Activated naive CD8-positive, alpha-beta T cell treated with anti-CD3 and anti-CD28 coated beads, Interleukin-2, amount 10 ng/mL, durations not matched to agents 7 days and 5 days (primary cell): ENCODE results near the gene TCF7L2. TPM values are rescaled to one million over a fixed set of nuclear protein-coding genes. Genes with fewer than 3 reads are reported as not detected.

Experiments
- ATAC-seq: fragments of 150-1000 bp; cut with Tn5 transposase; one replicate; pipeline ENCODE4 v1.10.0; 2021; ENCODE audit warnings: low read depth, moderate library complexity
- POLR2A ChIA-PET: fragments of 350-600 bp; sonication (Branson Sonifier 250); formaldehyde crosslinking; loops from one replicate; lab custom pipeline; 2021; ENCODE audit warnings: antibody characterized with exemption; lab: Charles Lee
- DNase-seq: peaks from one replicate; pipeline ENCODE4 v3.0.0; 2021
- H3K27ac Mint-ChIP-seq: one replicate; pipeline ENCODE4 v1.8.0; 2022; ENCODE audit warnings: mild to moderate bottlenecking, mixed read lengths
- H3K27me3 Mint-ChIP-seq: one replicate; pipeline ENCODE4 v1.8.0; 2022; ENCODE audit warnings: mild to moderate bottlenecking, moderate library complexity, mixed read lengths
- H3K36me3 Mint-ChIP-seq: one replicate; pipeline ENCODE4 v1.8.0; 2021; ENCODE audit warnings: mild to moderate bottlenecking, mixed read lengths
- H3K4me1 Mint-ChIP-seq: one replicate; pipeline ENCODE4 v1.8.0; 2021; ENCODE audit warnings: mixed read lengths
- H3K4me3 Mint-ChIP-seq: one replicate; pipeline ENCODE4 v1.8.0; 2022; ENCODE audit warnings: mild to moderate bottlenecking, moderate library complexity, mixed read lengths
- H3K9me3 Mint-ChIP-seq: one replicate; pipeline ENCODE4 v1.8.0; 2021; ENCODE audit warnings: mixed read lengths
- total RNA-seq, 2 experiments: library from RNA; stranded (reverse); gene quantifications; one replicate each; pipeline ENCODE4 v1.2.3, GENCODE V29; 2021

TCF7L2 gene
- total RNA-seq, 2 experiments from 2014 or later = 1.9 to 2.2 TPM

GRCh38 chr10:113165673-113166072 is 215.6 kb downstream of the TCF7L2 start:
- Mint-ChIP-seq H3K4me1 (peaks cover 6% of the 10 kb centered on the region), H3K27me3 (no peaks in the 10 kb centered on the region), H3K36me3 (no peaks in the 10 kb centered on the region), H3K9me3 (no peaks in the 10 kb centered on the region), H3K4me3 (no peak overlapping the region), H3K27ac (no peak overlapping the region)
- DNase-seq (no peak), ATAC-seq (no peak)
- POLR2A ChIA-PET = no interaction called here

GRCh38 chr10:113167702-113168101 is 217.7 kb downstream of the TCF7L2 start:
- DNase-seq = no peak
- no peak overlapping the region for H3K4me3 Mint-ChIP-seq
- no peaks in the 10 kb centered on the region for H3K27me3 Mint-ChIP-seq
- ATAC-seq = no peak
- POLR2A ChIA-PET = no interaction called here
- no peaks in the 10 kb centered on the region for H3K9me3 Mint-ChIP-seq
- H3K4me1 Mint-ChIP-seq = peaks cover 6% of the 10 kb centered on the region
- no peaks in the 10 kb centered on the region for H3K36me3 Mint-ChIP-seq
- H3K27ac Mint-ChIP-seq = no peak overlapping the region

DNA sequence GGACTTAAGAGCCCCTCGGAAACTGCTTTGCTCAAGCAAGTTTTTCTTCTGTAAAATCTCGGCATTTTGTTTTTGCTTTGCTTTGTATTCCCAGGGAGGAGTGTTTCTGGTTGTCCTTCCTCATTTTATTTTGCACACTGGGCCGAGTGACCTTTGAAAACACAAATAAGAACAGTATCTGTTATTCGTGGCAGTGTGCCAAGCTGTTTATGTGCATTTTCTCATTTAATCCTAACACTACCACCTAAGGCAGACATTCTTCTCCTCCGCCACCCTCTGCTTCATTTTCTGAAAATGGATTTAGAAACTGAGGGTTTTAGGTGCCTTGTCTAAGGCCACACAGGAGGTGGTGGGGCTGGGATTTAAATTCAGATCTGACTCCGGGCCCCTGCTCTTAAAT is 218.5 kb downstream of the TCF7L2 start:
- H3K4me1 Mint-ChIP-seq = peaks cover 6% of the 10 kb centered on the region

DNA sequence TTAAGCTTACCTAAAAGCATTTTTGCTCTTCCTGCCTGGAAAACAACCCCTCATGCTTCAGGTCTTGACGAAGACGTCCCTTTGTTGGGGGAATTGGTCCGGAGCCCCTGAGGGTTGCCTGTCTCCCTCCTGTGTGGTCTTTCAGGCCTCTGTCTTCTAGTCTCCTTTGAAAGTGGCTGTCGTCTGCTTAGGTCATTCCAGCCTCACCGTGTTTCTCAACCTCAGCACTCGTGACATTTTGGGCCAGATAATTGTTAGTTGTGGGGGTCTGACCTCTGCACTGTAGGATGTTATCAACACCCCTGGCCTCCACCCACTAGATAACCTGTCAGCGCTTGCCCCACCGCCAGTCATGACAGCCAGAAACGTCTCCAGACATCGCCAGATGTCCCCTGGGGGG is 219.1 kb downstream of the TCF7L2 start:
- Mint-ChIP-seq H3K27me3 (peaks cover 3% of the 10 kb centered on the region), H3K27ac (no peak overlapping the region), H3K4me3 (no peak overlapping the region), H3K9me3 (no peaks in the 10 kb centered on the region), H3K36me3 (no peaks in the 10 kb centered on the region), H3K4me1 (peaks cover 6% of the 10 kb centered on the region)
- DNase-seq = no peak
- no peak for ATAC-seq
- POLR2A ChIA-PET = no interaction called here

More for the DNA sequence above, 218.5 kb downstream of the TCF7L2 start:
- ATAC-seq (no peak), DNase-seq (no peak)
- no peak overlapping the region for H3K27ac Mint-ChIP-seq
- POLR2A ChIA-PET = no interaction called here
- no peaks in the 10 kb centered on the region for H3K9me3 Mint-ChIP-seq
- no peaks in the 10 kb centered on the region for H3K36me3 Mint-ChIP-seq
- peaks cover 3% of the 10 kb centered on the region for H3K27me3 Mint-ChIP-seq
- H3K4me3 Mint-ChIP-seq = no peak overlapping the region

DNA sequence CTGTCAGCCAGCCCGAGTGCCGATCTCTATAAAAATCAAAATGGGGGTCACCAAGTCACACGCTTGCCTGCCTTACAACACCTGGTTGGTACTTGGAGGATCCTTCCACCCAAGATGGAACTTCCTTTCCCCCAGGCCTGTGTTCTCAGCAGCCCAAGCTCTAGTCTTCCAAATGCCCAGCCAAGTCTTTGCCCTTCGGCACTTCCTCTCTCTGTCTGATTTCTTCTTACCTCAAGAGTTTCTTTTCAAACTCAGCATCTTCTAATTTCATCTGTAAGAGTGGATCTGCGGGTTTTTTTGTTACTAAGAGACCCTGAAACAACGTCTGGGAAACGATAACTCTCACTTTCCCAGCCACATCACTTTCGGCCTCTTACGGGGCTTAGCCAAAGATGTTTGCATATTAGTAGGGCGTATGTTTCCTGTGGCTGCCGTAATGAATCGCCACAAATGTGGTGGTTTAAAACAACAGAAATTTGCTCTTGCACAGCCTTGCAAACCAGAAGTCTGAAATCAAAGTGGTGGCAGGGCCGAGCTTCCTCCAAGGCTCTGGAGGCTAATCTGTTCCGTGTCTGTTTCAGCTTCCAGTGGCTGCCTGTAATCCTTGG is 219.9 kb downstream of the TCF7L2 start:
- H3K9me3 Mint-ChIP-seq = no peaks in the 10 kb centered on the region
- no peak overlapping the region for H3K27ac Mint-ChIP-seq
- no peak for DNase-seq
- no peaks in the 10 kb centered on the region for H3K36me3 Mint-ChIP-seq
- H3K27me3 Mint-ChIP-seq = peaks cover 5% of the 10 kb centered on the region
- H3K4me1 Mint-ChIP-seq = peaks cover 6% of the 10 kb centered on the region
- peak overlapping the region; percentile 28 for H3K4me3 Mint-ChIP-seq
- ATAC-seq = no peak
- POLR2A ChIA-PET = no interaction called here

GRCh38 chr10:113171662-113172061 is 221.6 kb downstream of the TCF7L2 start:
- H3K4me3 Mint-ChIP-seq = no peak overlapping the region
- H3K27ac Mint-ChIP-seq = no peak overlapping the region
- DNase-seq (no peak), ATAC-seq (no peak)
- peaks cover 5% of the 10 kb centered on the region for H3K27me3 Mint-ChIP-seq
- no peaks in the 10 kb centered on the region for H3K9me3 Mint-ChIP-seq
- H3K4me1 Mint-ChIP-seq = peaks cover 6% of the 10 kb centered on the region
- no peaks in the 10 kb centered on the region for H3K36me3 Mint-ChIP-seq
- POLR2A ChIA-PET = no interaction called here

- H3K9me3 Mint-ChIP-seq = no peaks in the 10 kb centered on the region
- H3K36me3 Mint-ChIP-seq = no peaks in the 10 kb centered on the region
- peaks cover 3% of the 10 kb centered on the region for H3K4me1 Mint-ChIP-seq
- ATAC-seq (no peak), DNase-seq (no peak)
- no peak overlapping the region for H3K27ac Mint-ChIP-seq
- H3K27me3 Mint-ChIP-seq = peaks cover 5% of the 10 kb centered on the region
- H3K4me3 Mint-ChIP-seq = no peak overlapping the region
- POLR2A ChIA-PET = no interaction called here
Measured at GRCh38 chr10:113175176-113175575, 225.1 kb downstream of the TCF7L2 start.

DNA sequence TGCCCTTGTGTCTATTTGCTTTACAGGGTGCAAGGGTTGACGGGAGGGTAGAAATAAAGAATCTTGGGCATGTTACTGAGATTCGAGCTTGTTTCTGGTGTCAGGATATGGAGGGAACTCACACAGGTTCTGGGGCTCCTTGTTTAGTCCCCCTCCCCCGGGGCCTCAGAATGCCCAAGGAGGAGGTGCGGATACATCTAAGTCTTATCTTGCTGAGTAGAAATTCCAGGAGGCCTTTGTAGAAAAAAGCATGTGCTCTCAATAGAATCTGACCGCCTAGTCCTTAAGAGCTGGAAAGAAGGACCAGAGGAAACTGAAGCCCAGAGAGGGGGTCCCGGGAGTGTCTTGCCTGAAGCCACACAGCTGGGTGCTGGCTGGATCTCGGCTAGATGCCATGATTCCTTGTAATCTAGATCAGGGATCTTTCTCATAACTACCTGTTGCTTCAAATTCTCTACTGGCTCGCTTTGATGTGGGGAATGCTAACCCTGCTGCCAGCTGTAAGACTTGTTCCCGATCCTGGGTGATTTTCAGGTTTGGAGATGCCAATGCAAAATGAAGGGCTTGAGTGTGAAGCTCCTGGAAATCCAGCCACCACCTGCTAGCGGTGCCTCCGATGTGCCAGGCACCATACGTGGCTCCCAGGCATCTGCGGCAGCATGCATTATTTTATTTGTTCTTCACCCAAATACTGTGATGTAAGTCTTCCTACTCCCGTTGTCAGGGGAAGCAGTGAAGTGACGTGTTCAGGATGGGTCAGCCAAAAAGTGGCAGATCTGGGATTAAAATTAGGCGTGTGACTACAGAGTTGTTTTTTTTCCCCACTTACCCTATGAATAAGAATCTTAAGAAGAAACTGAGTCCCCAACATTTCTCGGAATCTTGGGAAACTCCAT is 226.0 kb downstream of the TCF7L2 start:
- Mint-ChIP-seq H3K4me1 (no peaks in the 10 kb centered on the region), H3K4me3 (no peak overlapping the region), H3K27ac (no peak overlapping the region), H3K9me3 (no peaks in the 10 kb centered on the region), H3K27me3 (peaks cover 5% of the 10 kb centered on the region), H3K36me3 (no peaks in the 10 kb centered on the region)
- ATAC-seq (no peak), DNase-seq (no peak)
- POLR2A ChIA-PET = no interaction called here

GRCh38 chr10:113176652-113177155 is 226.7 kb downstream of the TCF7L2 start:
- no peak for DNase-seq
- H3K4me3 Mint-ChIP-seq = no peak overlapping the region
- peaks cover 5% of the 10 kb centered on the region for H3K27me3 Mint-ChIP-seq
- H3K27ac Mint-ChIP-seq = no peak overlapping the region
- H3K36me3 Mint-ChIP-seq = no peaks in the 10 kb centered on the region
- no peak for ATAC-seq
- no peaks in the 10 kb centered on the region for H3K9me3 Mint-ChIP-seq
- POLR2A ChIA-PET = no interaction called here
- no peaks in the 10 kb centered on the region for H3K4me1 Mint-ChIP-seq

GRCh38 chr10:113177156-113177935 is 227.3 kb downstream of the TCF7L2 start:
- Mint-ChIP-seq H3K4me1 (no peaks in the 10 kb centered on the region), H3K27ac (no peak overlapping the region), H3K27me3 (peaks cover 5% of the 10 kb centered on the region), H3K9me3 (no peaks in the 10 kb centered on the region), H3K36me3 (no peaks in the 10 kb centered on the region), H3K4me3 (no peak overlapping the region)
- DNase-seq = no peak
- ATAC-seq = no peak
- POLR2A ChIA-PET = interaction anchor here (0.5 kb wide), 1 partner anchor 239 kb away, joined by 3 read pairs; no protein-coding TSS in a partner anchor

GRCh38 chr10:113177936-113178335 is 227.9 kb downstream of the TCF7L2 start:
- Mint-ChIP-seq H3K27me3 (peaks cover 3% of the 10 kb centered on the region), H3K36me3 (no peaks in the 10 kb centered on the region), H3K27ac (no peak overlapping the region), H3K4me1 (no peaks in the 10 kb centered on the region), H3K9me3 (no peaks in the 10 kb centered on the region), H3K4me3 (no peak overlapping the region)
- POLR2A ChIA-PET = interaction anchor here (0.5 kb wide), 1 partner anchor 238 kb away, joined by 3 read pairs; no protein-coding TSS in a partner anchor
- DNase-seq (no peak), ATAC-seq (no peak)

DNA sequence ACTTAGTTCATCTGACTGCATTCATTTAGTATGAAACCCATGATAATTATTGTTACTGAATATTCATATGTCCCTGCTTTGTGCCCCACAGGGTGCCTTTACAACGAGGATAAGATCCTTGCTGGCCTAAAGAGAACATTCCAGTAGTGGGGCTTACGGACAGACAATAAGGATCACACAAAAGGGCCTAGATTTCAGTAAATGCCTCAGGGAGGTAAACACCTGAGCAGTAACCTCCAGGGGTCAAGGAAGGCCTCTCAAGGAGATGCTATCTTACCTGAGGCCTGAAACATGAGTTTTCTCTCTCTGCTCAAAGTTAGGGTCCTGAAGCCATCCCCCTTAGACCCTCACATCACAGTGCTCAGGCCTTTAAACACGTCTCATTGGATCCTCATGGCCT is 228.7 kb downstream of the TCF7L2 start:
- ATAC-seq = no peak
- no peaks in the 10 kb centered on the region for H3K36me3 Mint-ChIP-seq
- H3K4me3 Mint-ChIP-seq = no peak overlapping the region
- POLR2A ChIA-PET = no interaction called here
- peaks cover 2% of the 10 kb centered on the region for H3K27me3 Mint-ChIP-seq
- no peaks in the 10 kb centered on the region for H3K9me3 Mint-ChIP-seq
- H3K27ac Mint-ChIP-seq = no peak overlapping the region
- no peak for DNase-seq
- no peaks in the 10 kb centered on the region for H3K4me1 Mint-ChIP-seq

- no peak for DNase-seq
- peaks cover 2% of the 10 kb centered on the region for H3K27me3 Mint-ChIP-seq
- POLR2A ChIA-PET = no interaction called here
- H3K36me3 Mint-ChIP-seq = no peaks in the 10 kb centered on the region
- H3K4me3 Mint-ChIP-seq = no peak overlapping the region
- H3K9me3 Mint-ChIP-seq = no peaks in the 10 kb centered on the region
- no peaks in the 10 kb centered on the region for H3K4me1 Mint-ChIP-seq
- no peak for ATAC-seq
- H3K27ac Mint-ChIP-seq = no peak overlapping the region
Measured at GRCh38 chr10:113179265-113179664, 229.2 kb downstream of the TCF7L2 start.
